ENCODE data around the gene PCDH18. TPM values are rescaled to one million over a fixed set of nuclear protein-coding genes. Genes with fewer than 3 reads are reported as not detected.
"Not testable (repeated sequence)": the region's sequence is repeated elsewhere in the genome, so short reads cannot be mapped to it uniquely, and the experiment has no call there.

PCDH18 gene
- total RNA-seq, 1 experiment from 2014 or later: 0.15 TPM

DNA sequence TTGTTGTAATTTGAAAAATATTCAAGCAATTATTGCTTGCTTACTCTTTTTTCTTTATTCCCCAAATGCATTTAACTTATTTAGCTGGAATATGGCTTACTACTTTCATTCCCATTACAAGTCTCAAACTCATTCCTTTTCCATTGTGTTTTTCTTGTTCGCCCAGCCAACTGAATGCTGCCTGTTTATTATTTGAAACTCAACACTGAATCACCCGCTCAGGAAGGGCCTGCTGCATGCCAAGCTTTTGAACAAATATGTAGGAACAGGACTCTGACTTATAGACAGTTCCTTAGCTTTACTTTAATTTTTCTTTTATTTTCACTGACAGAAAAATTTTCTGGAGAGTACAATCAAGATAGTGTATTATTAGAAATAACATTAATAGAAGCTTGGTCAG lies 12.9 kb downstream of the PCDH18 start:
- intact Hi-C loops (cut with micrococcal nuclease; ENCODE audit: unreplicated experiment): no loop called here
- no peaks in the 10 kb centered on the region for H3K9me2 ChIP-seq (ENCODE audit: insufficient read depth)
- H3K4me1 ChIP-seq (replicated peaks; ENCODE audit: insufficient read depth): no peaks in the 10 kb centered on the region
- no peaks in the 10 kb centered on the region for H3K9me3 ChIP-seq (ENCODE audit: insufficient read depth, low read depth)
- H2AFZ ChIP-seq: no peak overlapping the region
- TF ChIP-seq, protein P1, sequence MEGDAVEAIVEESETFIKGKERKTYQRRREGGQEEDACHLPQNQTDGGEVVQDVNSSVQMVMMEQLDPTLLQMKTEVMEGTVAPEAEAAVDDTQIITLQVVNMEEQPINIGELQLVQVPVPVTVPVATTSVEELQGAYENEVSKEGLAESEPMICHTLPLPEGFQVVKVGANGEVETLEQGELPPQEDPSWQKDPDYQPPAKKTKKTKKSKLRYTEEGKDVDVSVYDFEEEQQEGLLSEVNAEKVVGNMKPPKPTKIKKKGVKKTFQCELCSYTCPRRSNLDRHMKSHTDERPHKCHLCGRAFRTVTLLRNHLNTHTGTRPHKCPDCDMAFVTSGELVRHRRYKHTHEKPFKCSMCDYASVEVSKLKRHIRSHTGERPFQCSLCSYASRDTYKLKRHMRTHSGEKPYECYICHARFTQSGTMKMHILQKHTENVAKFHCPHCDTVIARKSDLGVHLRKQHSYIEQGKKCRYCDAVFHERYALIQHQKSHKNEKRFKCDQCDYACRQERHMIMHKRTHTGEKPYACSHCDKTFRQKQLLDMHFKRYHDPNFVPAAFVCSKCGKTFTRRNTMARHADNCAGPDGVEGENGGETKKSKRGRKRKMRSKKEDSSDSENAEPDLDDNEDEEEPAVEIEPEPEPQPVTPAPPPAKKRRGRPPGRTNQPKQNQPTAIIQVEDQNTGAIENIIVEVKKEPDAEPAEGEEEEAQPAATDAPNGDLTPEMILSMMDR (conservative IDR thresholded peaks at IDR 0.05): no peak
- no peak for TF ChIP-seq EZH2 (IDR thresholded peaks at IDR 0.05; ENCODE audit: low read depth)
- no peaks in the 10 kb centered on the region for H3K79me2 ChIP-seq (ENCODE audit: low read depth)
- no peak overlapping the region for H3K27ac ChIP-seq
- H3K4me3 ChIP-seq: no peak overlapping the region
- no peaks in the 10 kb centered on the region for H3K36me3 ChIP-seq (ENCODE audit: low read depth)
- BruUV-seq (replicated peaks): no TSS peak
- POLR2A ChIA-PET (ENCODE audit: unreplicated experiment): no interaction called here
- no peaks in the 10 kb centered on the region for H3K27me3 ChIP-seq (ENCODE audit: insufficient read depth, low read depth)
- no peaks in the 10 kb centered on the region for H4K20me1 ChIP-seq (ENCODE audit: insufficient read depth)
- no peaks in the 10 kb centered on the region for H3F3A ChIP-seq (ENCODE audit: insufficient read depth, low read depth)
- no peak for DNase-seq
- CTCF ChIA-PET: no interaction called here
- no peak overlapping the region for H3K4me2 ChIP-seq

DNA sequence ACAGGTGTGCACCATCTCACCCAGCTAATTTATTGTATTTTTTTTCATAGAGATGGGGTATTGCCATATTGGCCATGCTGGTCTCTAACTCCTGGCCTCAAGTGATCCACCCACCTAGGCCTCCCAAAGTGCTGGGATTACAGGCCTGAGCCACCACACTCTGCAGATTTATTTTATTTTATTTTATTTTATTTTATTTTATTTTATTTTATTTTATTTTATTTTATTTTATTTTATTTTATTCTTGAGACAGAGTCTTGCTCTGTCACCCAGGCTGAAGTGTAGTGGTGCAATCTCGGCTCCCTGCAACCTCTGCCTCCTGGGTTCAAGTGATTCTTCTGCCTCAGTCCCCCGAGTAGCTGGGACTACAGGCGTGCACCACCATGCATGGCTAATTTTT lies 15.0 kb downstream of the PCDH18 start:
- H3F3A ChIP-seq (ENCODE audit: insufficient read depth, low read depth); H2AFZ ChIP-seq; intact Hi-C loops (cut with micrococcal nuclease; ENCODE audit: unreplicated experiment); H3K4me1 ChIP-seq (replicated peaks; ENCODE audit: insufficient read depth); H3K9me3 ChIP-seq (ENCODE audit: insufficient read depth, low read depth); BruUV-seq (replicated peaks); POLR2A ChIA-PET (ENCODE audit: unreplicated experiment); H3K4me2 ChIP-seq; H3K4me3 ChIP-seq; H3K36me3 ChIP-seq (ENCODE audit: low read depth); H4K20me1 ChIP-seq (ENCODE audit: insufficient read depth); H3K27ac ChIP-seq; DNase-seq; H3K9me2 ChIP-seq (ENCODE audit: insufficient read depth); H3K79me2 ChIP-seq (ENCODE audit: low read depth); CTCF ChIA-PET; H3K27me3 ChIP-seq (ENCODE audit: insufficient read depth, low read depth): not testable (repeated sequence)

DNA sequence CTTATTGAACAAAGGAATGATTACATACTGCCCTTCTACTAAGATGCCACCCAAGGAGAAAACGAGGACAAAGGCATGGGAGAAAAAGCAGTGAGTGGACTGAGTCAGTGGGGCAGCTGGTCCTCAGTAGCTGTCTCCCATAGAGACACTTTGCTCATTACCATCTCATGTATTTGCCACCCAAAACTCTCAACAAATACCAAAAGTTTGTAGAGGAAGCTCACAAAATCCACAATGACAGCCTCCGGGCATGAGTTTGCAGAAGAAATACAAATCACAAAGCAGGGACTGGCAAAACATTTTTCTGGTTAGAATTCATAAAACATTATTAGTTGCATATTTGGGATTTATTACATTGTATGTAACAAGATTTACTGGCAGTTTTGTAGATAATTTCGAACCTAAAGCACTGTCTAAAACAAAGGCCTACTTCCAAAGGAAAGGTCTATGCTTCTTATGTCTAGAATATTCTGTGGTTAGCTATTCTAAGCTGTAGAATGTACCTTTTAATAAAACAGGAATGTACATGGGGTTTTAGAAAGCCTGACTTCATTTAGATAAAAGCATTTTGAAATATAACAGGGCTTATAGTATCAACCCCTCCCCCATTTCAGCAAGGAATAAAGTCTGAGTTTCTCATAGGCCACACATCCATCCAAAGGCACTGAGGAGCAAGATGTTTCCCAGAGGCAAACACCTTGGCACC lies 17.7 kb downstream of the PCDH18 start:
- Histone ChIP-seq H3K79me2 (ENCODE audit: low read depth) (no peaks in the 10 kb centered on the region), H3K27me3 (ENCODE audit: insufficient read depth, low read depth) (no peaks in the 10 kb centered on the region), H2AFZ (no peak overlapping the region), H3K4me1 (replicated peaks; ENCODE audit: insufficient read depth) (no peaks in the 10 kb centered on the region), H3K36me3 (ENCODE audit: low read depth) (no peaks in the 10 kb centered on the region), H3K9me3 (ENCODE audit: insufficient read depth, low read depth) (no peaks in the 10 kb centered on the region), H3K4me2 (no peak overlapping the region), H4K20me1 (ENCODE audit: insufficient read depth) (no peaks in the 10 kb centered on the region), H3K9me2 (ENCODE audit: insufficient read depth) (no peaks in the 10 kb centered on the region), H3K4me3 (no peak overlapping the region), H3K27ac (no peak overlapping the region), H3F3A (ENCODE audit: insufficient read depth, low read depth) (no peaks in the 10 kb centered on the region)
- no TSS peak for BruUV-seq (replicated peaks)
- TF ChIP-seq, protein P1 (conservative IDR thresholded peaks at IDR 0.05): no peak
- TF ChIP-seq EZH2 (IDR thresholded peaks at IDR 0.05; ENCODE audit: low read depth): no peak
- POLR2A ChIA-PET (ENCODE audit: unreplicated experiment): interaction anchor here (0.6 kb wide), 1 partner anchor 794 kb away, joined by 4 read pairs; no protein-coding TSS in a partner anchor
- CTCF ChIA-PET: no interaction called here
- intact Hi-C loops (cut with micrococcal nuclease; ENCODE audit: unreplicated experiment): no loop called here
- no peak for DNase-seq

Data from PC-9 (cell line).